Heart right ventricle (tissue), 16 donors: ENCODE data around the gene TRMT112. TPM values are rescaled to one million over a fixed set of nuclear protein-coding genes. Genes with fewer than 3 reads are reported as not detected.
A peak's percentile ranks its signal among the peaks of the same experiment; 100 is the strongest.

Experiments used
- ATAC-seq, 8 donors: fragments of 200-7000 bp; cut with Tn5 transposase; one replicate each; pipeline ENCODE4 v1.9.1; 2020; ENCODE audit warnings: mild to moderate bottlenecking in 8 of 8, moderate library complexity in 8 of 8, moderate number of reproducible peaks in 1 of 8
- DNase-seq, 2 donors: peaks; one replicate each; pipeline ENCODE4 v3.0.0-alpha.2; 2020
- H3K27ac ChIP-seq, 10 donors: fragments of 200-600 bp; sonication (generic) in 2 of 10; one replicate each; pipeline versions ENCODE4 v1.5.0 to v1.8.0; 2020 to 2022; ENCODE audit warnings: mild to moderate bottlenecking in 3 of 10
- H3K27me3 ChIP-seq, 7 donors: fragments of 200-600 bp; one replicate each; pipeline ENCODE4 v1.8.0; 2021 to 2022; ENCODE audit warnings: mild to moderate bottlenecking in 2 of 7
- H3K36me3 ChIP-seq, 9 donors: fragments of 200-600 bp; sonication (generic) in 1 of 9; one replicate each; pipeline versions ENCODE4 v1.5.0 to v1.8.0; 2020 to 2022; ENCODE audit warnings: mild to moderate bottlenecking in 2 of 9
- H3K4me1 ChIP-seq, 9 donors: fragments of 200-600 bp; sonication (generic) in 1 of 9; one replicate each; pipeline versions ENCODE4 v1.5.0 to v1.8.0; 2020 to 2022; ENCODE audit warnings: mild to moderate bottlenecking in 4 of 9
- H3K4me3 ChIP-seq, 10 donors: fragments of 200-600 bp; sonication (generic) in 2 of 10; one replicate each; pipeline versions ENCODE4 v1.5.0 to v1.8.0; 2020 to 2022; ENCODE audit warnings: mild to moderate bottlenecking in 7 of 10, moderate library complexity in 2 of 10
- H3K9me3 ChIP-seq, 11 donors: fragments of 200-600 bp in 10 of 11; sonication (generic) in 2 of 11; one replicate each; pipeline versions ENCODE4 v1.5.0 to v1.8.0; 2013 to 2022; ENCODE audit warnings: mild to moderate bottlenecking in 2 of 11, control low read depth in 1 of 11, moderate library complexity in 1 of 11
- CTCF ChIP-seq, 9 donors: fragments of 200-600 bp; sonication (generic) in 2 of 9; IDR thresholded peaks; one replicate each; pipeline versions ENCODE4 v1.5.0 to v1.8.0; 2021 to 2022; ENCODE audit warnings: antibody characterized with exemption in 9 of 9, mild to moderate bottlenecking in 5 of 9, moderate library complexity in 1 of 9
- WGBS, 2 donors: extraction: QIAGEN DNeasy Blood & Tissue Kit; methylation state at CpG; one replicate each; pipeline ENCODE4 v1.1.7; 2013; ENCODE audit warnings: inconsistent platforms in 1 of 2; 5-methylcytosine and 5-hydroxymethylcytosine counted together
- intact Hi-C, 10 donors: fragments of 100-400 bp; cut with DNase I; formaldehyde crosslinking; loops; one replicate each; pipeline versions ENCODE4 v1.11.1 to v1.14.2; 2022
- polyA plus RNA-seq, 2 donors: library from polyadenylated mRNA; stranded (reverse); fragments of 200-250 nt; gene quantifications; one replicate each; pipeline ENCODE4 v1.2.3, GENCODE V29; 2013
- total RNA-seq, 10 donors: library from RNA; stranded (reverse); fragmentation: NEBNext Ultra II Directional in 3 of 10; extraction: Animal tissue kit (Norgen Biotek cat#: 25700) in 3 of 10; gene quantifications; one replicate each; pipeline versions ENCODE4 v1.2.1 to v1.2.4, GENCODE V29; 2021 to 2023
- donor health status: Arrhythmogenic right ventricular cardiomyopathy.
- donor health status: ischemic (EF 13 %, LVEDD 7.1; RV severe dilation, severe dysfunction).
- donor health status: healthy with polysubstance abuse.
- donor health status: DM: no; HTN: yes; CAD: no.
- donor health status: DM: no; HTN: no; CAD: no.
- donor health status: ischemic (EF 25% LVEDD 6.9; RV normal size, moderate dysfunction).
- donor health status: ischemic (EF 25% LVEDD 5.7; RV mildly dilated, moderate dysfunction).
- donor health status: healthy.
- donor health status: DM: yes; HTN: yes; CAD: no.
- donor health status: Ischemic cardiomyopathy.
- donor health status: ischemic (EF 35%, LVEDD 5.7; RV mildly dilated, moderate dysfunction).
- donor health status: nonischemic (EF 11% LVEDD 7.7; RV severe dilation, severe dysfunction).
- donor health status: DM: yes; HTN: yes; CAD: no.
- donor health status: PGD.
- donor health status: ischemic (EF 29% LVEDD 5.4; RV normal size, mild dysfunction).
- donor health status: nonischemic (EF 23%, LVEDD 6.1; RV moderate dilation, normal function).

The TRMT112 gene
- total and polyA plus RNA-seq, 12 donors = 68.7 to 208 (median 92.2) TPM

- Histone ChIP-seq H3K27me3 (peaks cover 0 to 2% (median 0%) of the 10 kb centered on the region in 7 donors), H3K27ac (no peak overlapping the region), H3K4me3 (no peak overlapping the region), H3K36me3 (peaks cover 0 to 22% (median 0%) of the 10 kb centered on the region in 9 donors), H3K4me1 (peaks cover 5 to 31% (median 11%) of the 10 kb centered on the region in 9 donors), H3K9me3 (no peaks in the 10 kb centered on the region)
- 84% methylated on average over 18 of the region's 18 CpGs for WGBS, 2 donors
- intact Hi-C loops = no loop called here
- TF ChIP-seq CTCF (IDR thresholded peaks at IDR 0.05) = peak in 7 of 9 donors; percentile 29 to 44 (median 34)
- ATAC-seq = peak in 4 of 8 donors; percentile 8 to 25 (median 17)
- no peak for DNase-seq
Observed at GRCh38 chr11:64343767-64344559, 26.6 kb upstream of the TRMT112 start.

GRCh38 chr11:64342869-64343745, 25.7 kb upstream of the TRMT112 start:
- Histone ChIP-seq H3K4me3 (peak overlapping the region in 8 of 10 donors; percentile 19 to 55 (median 48)), H3K9me3 (no peaks in the 10 kb centered on the region), H3K36me3 (peaks cover 0 to 22% (median 0%) of the 10 kb centered on the region in 9 donors), H3K27ac (no peak overlapping the region), H3K4me1 (peaks cover 5 to 31% (median 11%) of the 10 kb centered on the region in 9 donors), H3K27me3 (peaks cover 0 to 2% (median 0%) of the 10 kb centered on the region in 7 donors)
- ATAC-seq = peak in 5 of 8 donors; percentile 1 to 10 (median 9)
- no peak for TF ChIP-seq CTCF (IDR thresholded peaks at IDR 0.05)
- intact Hi-C loops = no loop called here
- no peak for DNase-seq
- WGBS, 2 donors = 51 to 63% methylated on average over 28 to 29 of the region's 29 CpGs

DNA sequence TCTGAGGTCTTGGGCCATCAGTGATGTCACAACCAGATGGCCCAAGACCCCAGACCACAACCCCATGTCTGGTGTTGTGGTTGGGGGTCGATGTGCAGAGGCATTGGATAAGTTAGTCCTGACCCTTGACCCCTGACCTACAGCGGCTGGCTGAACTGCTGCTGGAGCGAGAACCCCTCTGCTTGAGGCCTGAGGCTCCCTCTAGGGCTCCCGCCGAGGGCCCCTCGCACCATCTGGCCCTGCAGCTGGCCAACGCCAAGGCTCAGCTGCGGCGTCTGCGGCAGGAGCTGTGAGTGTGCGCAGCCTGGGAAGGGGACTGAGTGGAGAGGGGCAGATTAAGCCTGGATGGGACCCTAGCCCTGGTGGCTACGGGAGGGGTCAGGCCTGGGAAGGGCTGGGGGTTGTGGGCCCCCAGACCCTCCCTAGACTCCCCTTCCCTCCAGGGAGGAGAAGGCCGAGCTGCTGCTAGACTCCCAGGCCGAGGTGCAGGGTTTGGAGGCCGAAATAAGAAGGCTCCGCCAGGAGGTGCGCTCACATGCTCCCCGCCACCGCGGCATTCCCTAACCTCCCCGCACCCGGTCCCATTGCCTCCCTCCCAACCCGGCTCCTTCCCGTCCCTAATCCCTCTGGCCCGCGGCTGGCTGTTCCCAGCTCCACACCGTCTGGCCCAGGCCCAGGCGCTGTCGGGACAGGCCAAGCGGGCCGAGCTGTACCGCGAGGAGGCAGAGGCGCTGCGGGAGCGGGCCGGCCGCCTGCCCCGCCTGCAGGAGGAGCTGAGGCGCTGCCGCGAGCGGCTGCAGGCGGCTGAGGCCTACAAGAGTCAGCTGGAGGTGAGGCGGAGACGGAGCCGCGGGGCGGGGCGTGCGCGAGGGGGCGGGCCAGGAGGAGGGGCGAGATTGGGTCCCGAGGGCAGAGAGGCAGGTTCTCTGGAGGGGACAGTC, 24.8 kb upstream of the TRMT112 start:
- peak overlapping the region in 9 of 10 donors; percentile 19 to 55 (median 47) for H3K4me3 ChIP-seq
- H3K27ac ChIP-seq = peak overlapping the region in 9 of 10 donors; percentile 23 to 80 (median 74)
- 18 to 20% methylated on average over 54 to 55 of the region's 55 CpGs for WGBS, 2 donors
- H3K36me3 ChIP-seq = peaks cover 0 to 22% (median 0%) of the 10 kb centered on the region in 9 donors
- intact Hi-C loops = no loop called here
- no peaks in the 10 kb centered on the region for H3K9me3 ChIP-seq
- peaks cover 0 to 2% (median 0%) of the 10 kb centered on the region in 7 donors for H3K27me3 ChIP-seq
- ATAC-seq (peak; percentile 86 to 94 (median 90)), DNase-seq (peak; percentile 86 to 93)
- H3K4me1 ChIP-seq = peaks cover 5 to 31% (median 11%) of the 10 kb centered on the region in 9 donors
- TF ChIP-seq CTCF (IDR thresholded peaks at IDR 0.05) = peak in 8 of 9 donors; percentile 14 to 72 (median 50)
